Kidney epithelial cell (primary cell): ENCODE measurements around the gene PLIN3. TPM values are rescaled to one million over a fixed set of nuclear protein-coding genes. Genes with fewer than 3 reads are reported as not detected.
A peak's percentile ranks its signal among the peaks of the same experiment; 100 is the strongest.
"Not testable (repeated sequence)": the region's sequence is repeated elsewhere in the genome, so short reads cannot be mapped to it uniquely, and the experiment has no call there.

Experiments used
- DNase-seq: peaks from one replicate; pipeline ENCODE4 v3.0.0-alpha.2; 2010; ENCODE audit warnings: low read depth
- H3K27me3 ChIP-seq: 2 replicates; pipeline ENCODE4 v1.6.0; 2011; ENCODE audit warnings: low read length; ENCODE audit not compliant: control insufficient read depth, insufficient read depth
- H3K36me3 ChIP-seq: 2 replicates; pipeline ENCODE4 v1.5.1; 2011; ENCODE audit warnings: low read length; ENCODE audit not compliant: control insufficient read depth, insufficient read depth
- H3K4me3 ChIP-seq: 2 replicates; pipeline ENCODE4 v1.5.1; 2011; ENCODE audit warnings: low read depth, mild to moderate bottlenecking, control low read depth, low read length
- total RNA-seq: library from RNA; depleted of rRNA; stranded (reverse); fragments of >200 nt; gene quantifications from 2 replicates; pipeline ENCODE4 v1.2.3, GENCODE V29; 2015
- TF ChIP-seq, protein P1 (sequence below): IDR thresholded peaks from 2 replicates; pipeline ENCODE4 v1.5.1; 2011; ENCODE audit warnings: mild to moderate bottlenecking, moderate library complexity, low read length, control low read depth, inconsistent platforms; ENCODE audit not compliant: insufficient read depth, poor library complexity, severe bottlenecking

The PLIN3 gene
- total RNA-seq, 1 donor from 2014 or later: 59.5 TPM

DNA sequence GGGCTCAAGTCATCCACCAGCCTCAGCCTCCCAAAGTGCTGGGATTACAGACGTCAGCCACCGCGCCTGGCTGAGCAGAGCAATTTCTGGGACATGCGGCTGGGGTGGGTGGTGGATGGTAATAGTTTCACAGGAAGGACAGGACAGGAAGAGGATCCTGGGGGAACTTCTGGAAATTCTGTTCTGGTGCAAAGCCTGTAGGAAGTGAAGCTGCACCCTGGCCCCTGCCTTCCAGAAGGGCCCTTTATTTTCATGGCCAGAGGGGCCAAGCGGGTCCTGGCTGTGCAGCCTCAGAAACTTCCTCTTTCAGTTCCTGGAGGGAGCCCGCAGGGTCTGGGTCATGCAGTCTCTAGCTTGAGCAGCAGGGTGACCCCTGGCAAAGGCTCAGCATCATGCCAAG, 60.3 kb downstream of the PLIN3 start:
- Histone ChIP-seq H3K36me3 (no peaks in the 10 kb centered on the region), H3K4me3 (no peak overlapping the region), H3K27me3 (no peaks in the 10 kb centered on the region)
- TF ChIP-seq, protein P1, sequence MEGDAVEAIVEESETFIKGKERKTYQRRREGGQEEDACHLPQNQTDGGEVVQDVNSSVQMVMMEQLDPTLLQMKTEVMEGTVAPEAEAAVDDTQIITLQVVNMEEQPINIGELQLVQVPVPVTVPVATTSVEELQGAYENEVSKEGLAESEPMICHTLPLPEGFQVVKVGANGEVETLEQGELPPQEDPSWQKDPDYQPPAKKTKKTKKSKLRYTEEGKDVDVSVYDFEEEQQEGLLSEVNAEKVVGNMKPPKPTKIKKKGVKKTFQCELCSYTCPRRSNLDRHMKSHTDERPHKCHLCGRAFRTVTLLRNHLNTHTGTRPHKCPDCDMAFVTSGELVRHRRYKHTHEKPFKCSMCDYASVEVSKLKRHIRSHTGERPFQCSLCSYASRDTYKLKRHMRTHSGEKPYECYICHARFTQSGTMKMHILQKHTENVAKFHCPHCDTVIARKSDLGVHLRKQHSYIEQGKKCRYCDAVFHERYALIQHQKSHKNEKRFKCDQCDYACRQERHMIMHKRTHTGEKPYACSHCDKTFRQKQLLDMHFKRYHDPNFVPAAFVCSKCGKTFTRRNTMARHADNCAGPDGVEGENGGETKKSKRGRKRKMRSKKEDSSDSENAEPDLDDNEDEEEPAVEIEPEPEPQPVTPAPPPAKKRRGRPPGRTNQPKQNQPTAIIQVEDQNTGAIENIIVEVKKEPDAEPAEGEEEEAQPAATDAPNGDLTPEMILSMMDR: no peak
- DNase-seq: no peak

DNA sequence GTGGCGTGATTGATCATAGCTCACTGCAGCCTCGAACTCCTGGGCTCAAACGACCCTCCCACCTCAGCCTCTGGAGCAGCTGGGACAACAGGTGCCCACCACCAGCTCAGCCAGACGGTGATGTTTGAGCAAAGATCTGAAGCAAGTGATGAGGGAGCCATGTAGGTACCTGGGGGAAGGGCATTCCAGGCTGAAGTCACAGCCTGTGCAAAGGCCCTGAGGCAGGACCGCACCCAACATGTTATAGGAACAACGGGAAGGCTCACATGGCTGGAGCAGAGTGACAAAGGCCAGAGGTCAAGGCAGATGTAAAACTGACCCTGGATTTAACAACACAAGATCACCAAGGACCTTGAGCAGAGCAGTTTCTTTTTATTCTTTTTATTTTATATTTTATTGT, 61.1 kb downstream of the PLIN3 start:
- no peaks in the 10 kb centered on the region for H3K36me3 ChIP-seq
- no peaks in the 10 kb centered on the region for H3K27me3 ChIP-seq
- DNase-seq: no peak
- H3K4me3 ChIP-seq: no peak overlapping the region
- TF ChIP-seq, protein P1: no peak

DNA sequence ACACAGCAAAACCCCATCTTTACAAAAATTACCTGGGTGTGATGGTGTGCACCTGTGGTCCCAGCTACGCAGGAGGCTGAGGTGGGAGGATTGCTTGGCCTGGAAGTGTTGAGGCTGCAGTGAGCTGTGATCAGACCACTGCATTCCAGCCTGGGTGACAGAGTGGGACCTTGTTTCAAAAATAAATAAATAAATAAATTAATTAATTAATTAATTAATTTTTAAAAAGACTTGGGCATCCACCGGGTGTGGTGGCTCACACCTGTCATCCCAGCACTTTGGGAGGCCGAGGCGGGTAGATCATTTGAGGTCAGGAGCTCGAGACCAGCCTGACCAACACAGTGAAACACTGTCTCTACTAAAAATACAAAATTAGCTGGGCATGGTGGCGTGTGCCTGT, 62.3 kb downstream of the PLIN3 start:
- H3K4me3 ChIP-seq, DNase-seq, H3K27me3 ChIP-seq, H3K36me3 ChIP-seq: not testable (repeated sequence)

DNA sequence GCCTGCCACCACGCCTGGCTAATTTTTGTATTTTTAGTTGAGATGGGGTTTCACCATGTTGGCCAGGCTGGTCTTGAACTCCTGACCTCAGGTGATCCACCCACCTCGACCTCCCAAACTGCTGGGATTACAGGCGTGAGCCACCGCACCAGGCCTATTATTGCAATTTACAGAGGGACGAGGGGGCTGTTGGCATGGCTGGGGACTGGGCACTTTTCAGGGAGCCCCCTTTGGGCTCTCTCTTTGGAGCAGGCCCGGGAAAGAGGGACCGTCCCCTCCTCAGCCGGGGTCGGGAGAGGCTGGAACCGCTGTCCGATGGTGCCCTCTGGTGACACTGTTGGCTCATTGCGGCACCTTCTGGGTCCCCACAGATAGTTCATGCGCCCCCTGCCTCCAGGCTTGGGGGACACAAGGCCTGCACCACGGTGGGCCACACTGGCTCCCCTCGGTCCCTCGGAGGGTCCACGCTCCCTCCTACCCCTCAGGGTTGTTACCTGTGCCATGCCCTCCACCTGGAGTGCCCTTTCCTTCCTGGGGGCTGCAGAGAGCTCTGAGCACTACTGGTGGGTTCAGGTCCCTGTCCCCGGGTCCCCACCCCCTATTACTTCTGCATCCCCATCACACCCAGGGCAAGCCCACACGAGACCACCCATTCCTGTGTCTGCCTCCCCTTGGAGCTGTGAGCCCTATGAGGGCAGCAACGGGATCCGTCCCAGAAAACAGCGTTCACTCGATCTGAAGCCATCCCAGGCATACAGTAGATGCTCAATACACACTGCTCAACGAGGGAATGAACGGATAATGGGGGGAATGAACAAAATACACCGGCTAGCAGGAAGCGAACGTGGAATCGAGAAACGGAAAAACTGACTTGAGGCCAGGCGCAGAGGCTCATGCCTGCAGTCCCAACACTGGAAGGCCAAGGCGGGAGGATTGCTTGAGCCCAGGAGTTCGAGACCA, 63.5 kb downstream of the PLIN3 start:
- no peak for DNase-seq
- H3K36me3 ChIP-seq: no peaks in the 10 kb centered on the region
- no peaks in the 10 kb centered on the region for H3K27me3 ChIP-seq
- no peak overlapping the region for H3K4me3 ChIP-seq
- TF ChIP-seq, protein P1: peak; percentile 90

DNA sequence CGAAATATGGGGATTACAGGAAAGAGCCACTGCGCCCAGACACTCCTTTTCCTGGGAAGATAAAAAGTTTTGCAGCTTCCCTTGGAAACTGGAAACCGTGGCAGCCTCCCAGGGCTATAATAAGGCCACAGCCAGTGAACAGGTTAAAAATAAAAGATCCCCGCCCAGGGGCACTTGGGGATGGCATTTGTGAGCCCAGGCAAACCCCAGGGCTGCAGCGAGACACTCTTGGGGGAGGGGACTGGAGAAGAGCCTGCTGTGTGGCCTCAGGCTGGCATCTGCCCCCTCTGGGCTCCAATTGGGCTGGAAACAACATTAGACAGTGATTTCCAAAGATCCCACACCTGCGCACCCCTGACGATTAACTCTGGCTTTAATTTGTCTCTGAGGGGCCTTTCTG, 64.8 kb downstream of the PLIN3 start:
- TF ChIP-seq, protein P1: no peak
- DNase-seq: no peak
- H3K4me3 ChIP-seq: no peak overlapping the region
- H3K27me3 ChIP-seq: no peaks in the 10 kb centered on the region
- H3K36me3 ChIP-seq: no peaks in the 10 kb centered on the region

DNA sequence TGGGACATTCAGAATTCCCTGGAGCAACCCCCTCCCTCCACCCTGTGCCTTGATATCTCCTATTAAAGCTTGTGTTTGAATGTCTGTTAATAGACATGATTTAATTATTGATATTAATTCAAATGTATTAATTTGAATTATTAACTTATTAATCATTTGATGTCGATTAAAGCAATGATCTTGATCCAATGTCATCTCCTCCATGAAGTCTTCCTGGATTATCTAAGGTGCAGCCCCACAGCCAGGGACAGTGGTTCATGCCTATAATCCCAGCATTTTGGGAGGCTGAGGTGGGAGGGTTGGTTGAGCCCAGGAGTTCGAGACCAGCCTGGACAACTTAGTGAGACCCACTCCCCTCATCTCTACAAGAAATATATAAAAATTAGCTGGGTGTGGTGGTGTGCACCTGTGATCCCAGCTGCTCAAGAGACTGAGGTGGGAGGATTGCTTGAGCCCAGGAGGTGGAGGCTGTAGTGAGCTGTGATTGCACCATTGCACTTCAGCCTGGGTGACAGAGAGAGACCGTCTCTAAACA, 66.3 kb downstream of the PLIN3 start:
- TF ChIP-seq, protein P1: no peak
- Histone ChIP-seq H3K4me3 (no peak overlapping the region), H3K36me3 (no peaks in the 10 kb centered on the region), H3K27me3 (no peaks in the 10 kb centered on the region)
- no peak for DNase-seq
